HFF-Myc (cell line): ENCODE measurements around the gene SYAP1.
"Not testable (repeated sequence)": the region's sequence is repeated elsewhere in the genome, so short reads cannot be mapped to it uniquely, and the experiment has no call there.

Source experiments
- DNase-seq: peaks from one replicate; pipeline ENCODE4 v3.0.0-alpha.2; 2011; ENCODE audit warnings: low read depth; ENCODE audit errors: extremely low read depth
- H3K4me3 ChIP-seq: replicated peaks from 2 replicates; pipeline ENCODE4 v1.5.1; 2011; ENCODE audit warnings: low read depth, mild to moderate bottlenecking, control low read depth, low read length
- CTCF ChIP-seq: IDR thresholded peaks from 2 replicates; pipeline ENCODE4 v1.5.1; 2012; ENCODE audit warnings: mild to moderate bottlenecking, low read depth, low read length, control low read depth; ENCODE audit errors: missing control alignments

The SYAP1 gene

GRCh38 chrX:16774746-16775145 is 55.3 kb downstream of the SYAP1 start:
- TF ChIP-seq CTCF: no peak
- no peak for DNase-seq
- H3K4me3 ChIP-seq: no peak overlapping the region

DNA sequence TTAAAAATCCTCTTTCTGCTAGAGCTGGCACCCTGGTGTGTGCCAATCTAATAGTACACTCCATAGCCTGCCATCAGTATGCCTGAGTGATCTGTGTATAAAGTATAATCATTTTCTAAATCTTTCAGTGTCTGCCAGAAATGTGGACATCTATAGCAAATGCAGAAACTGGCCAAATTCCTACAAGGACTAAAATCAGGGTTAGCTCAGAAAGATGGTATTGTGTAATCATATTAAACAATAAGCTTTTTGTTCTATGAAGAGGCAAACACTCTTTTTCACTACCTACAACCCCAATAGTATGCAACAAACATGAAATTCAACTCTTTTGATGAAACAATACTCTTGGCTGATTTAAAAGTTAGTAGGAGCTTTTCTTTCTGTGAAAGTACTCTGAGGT is 59.1 kb downstream of the SYAP1 start:
- DNase-seq: no peak
- no peak overlapping the region for H3K4me3 ChIP-seq
- TF ChIP-seq CTCF: no peak

- no peak for TF ChIP-seq CTCF
- no peak for DNase-seq
- H3K4me3 ChIP-seq: no peak overlapping the region
Observed at GRCh38 chrX:16778993-16779392, 59.6 kb downstream of the SYAP1 start.

- not testable (repeated sequence) for H3K4me3 ChIP-seq, DNase-seq
Observed at GRCh38 chrX:16779815-16780214, 60.4 kb downstream of the SYAP1 start.

GRCh38 chrX:16783452-16783851 is 64.0 kb downstream of the SYAP1 start:
- H3K4me3 ChIP-seq: no peak overlapping the region
- no peak for DNase-seq
- TF ChIP-seq CTCF: no peak

- H3K4me3 ChIP-seq, DNase-seq: not testable (repeated sequence)
Observed at GRCh38 chrX:16784440-16784839, 65.0 kb downstream of the SYAP1 start.

DNA sequence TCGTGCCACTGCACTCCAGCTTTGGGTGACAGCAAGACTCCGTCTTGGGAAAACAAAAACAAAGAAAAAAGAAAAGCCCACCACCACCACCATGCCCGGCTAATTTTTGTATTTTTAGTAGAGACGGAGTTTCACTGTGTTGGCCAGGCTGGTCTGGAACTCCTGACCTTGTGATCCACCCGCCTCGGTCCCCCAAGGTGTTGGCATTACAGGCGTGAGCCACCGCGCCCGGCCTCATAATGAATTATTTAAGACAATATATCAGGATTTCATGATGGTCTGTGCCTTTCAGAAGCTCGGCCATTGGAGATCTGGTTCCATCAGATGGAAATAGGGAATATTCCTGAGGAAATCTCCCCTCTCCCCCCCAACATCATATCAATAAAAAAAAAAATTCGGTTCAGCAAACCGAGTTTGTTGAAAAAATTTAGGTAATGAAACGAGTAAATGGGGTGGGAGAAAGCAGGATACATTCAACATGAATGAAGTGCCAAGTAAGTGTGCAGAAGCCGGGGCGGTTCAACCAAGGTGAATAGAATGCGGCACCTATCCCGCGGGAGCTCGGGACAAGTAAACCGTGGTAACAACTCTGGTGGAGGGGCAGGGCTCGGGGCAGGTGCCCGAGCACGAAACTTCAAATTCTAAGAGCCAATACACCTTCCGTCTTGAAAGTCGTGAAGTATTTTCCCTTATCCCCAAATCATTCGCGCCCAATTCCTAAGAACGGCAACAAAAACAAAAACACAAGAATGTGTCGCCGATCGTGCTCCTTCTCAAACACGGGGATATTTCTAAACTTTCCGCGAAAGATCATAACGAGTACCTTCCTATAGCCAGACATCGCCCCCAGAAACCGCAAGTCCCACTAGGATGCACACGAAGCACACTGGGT is 66.1 kb downstream of the SYAP1 start:
- peak overlapping the region; percentile 60 for H3K4me3 ChIP-seq
- no peak for DNase-seq
- no peak for TF ChIP-seq CTCF
